ENCODE data around the gene NTRK2.

NTRK2 gene

GRCh38 chr9:84691634-84692033 lies 22.1 kb downstream of the NTRK2 start:
- H3K36me3 ChIP-seq (ENCODE audit: insufficient read depth, low read length): no peaks in the 10 kb centered on the region
- H3K27ac ChIP-seq (ENCODE audit: low read length): no peak overlapping the region
- TF ChIP-seq CTCF (IDR thresholded peaks at IDR 0.05; ENCODE audit: borderline replicate concordance, extremely low read depth, low read length, poor library complexity, severe bottlenecking) (no peak), EZH2 (IDR thresholded peaks at IDR 0.05; ENCODE audit: borderline replicate concordance, low read depth, low read length, severe bottlenecking) (no peak)
- no peaks in the 10 kb centered on the region for H3K9me3 ChIP-seq (ENCODE audit: insufficient read depth, low read length, severe bottlenecking)
- H3K9ac ChIP-seq (ENCODE audit: low read depth, low read length): no peak overlapping the region
- no peak overlapping the region for H3K4me3 ChIP-seq (ENCODE audit: low read depth in 1 of 2, low read length in 2 of 2)
- no peaks in the 10 kb centered on the region for H3K4me1 ChIP-seq (ENCODE audit: insufficient read depth, low read length)
- H2AFZ ChIP-seq (ENCODE audit: low read depth, low read length): no peak overlapping the region
- ATAC-seq (ENCODE audit: insufficient read depth, low read depth) (no peak), DNase-seq (no peak)
- no peaks in the 10 kb centered on the region for H4K20me1 ChIP-seq (ENCODE audit: insufficient read depth, low read length)
- peaks cover 6% of the 10 kb centered on the region for H3K27me3 ChIP-seq (ENCODE audit: insufficient read depth, low read length, poor library complexity)
- no peak overlapping the region for H3K4me2 ChIP-seq (ENCODE audit: insufficient read depth, low read length)
- H3K79me2 ChIP-seq (ENCODE audit: insufficient read depth, low read length): no peaks in the 10 kb centered on the region

GRCh38 chr9:84694248-84694647 lies 24.7 kb downstream of the NTRK2 start:
- no peaks in the 10 kb centered on the region for H3K4me1 ChIP-seq (ENCODE audit: insufficient read depth, low read length)
- H2AFZ ChIP-seq (ENCODE audit: low read depth, low read length): no peak overlapping the region
- no peaks in the 10 kb centered on the region; the same call in 1 of the 2 replicates for H4K20me1 ChIP-seq (ENCODE audit: insufficient read depth, low read length)
- H3K27ac ChIP-seq (ENCODE audit: low read length): no peak overlapping the region
- DNase-seq: no peak
- no peak for TF ChIP-seq CTCF (IDR thresholded peaks at IDR 0.05; ENCODE audit: borderline replicate concordance, extremely low read depth, low read length, poor library complexity, severe bottlenecking)
- no peak for TF ChIP-seq EZH2 (IDR thresholded peaks at IDR 0.05; ENCODE audit: borderline replicate concordance, low read depth, low read length, severe bottlenecking)
- no peaks in the 10 kb centered on the region for H3K27me3 ChIP-seq (ENCODE audit: insufficient read depth, low read length, poor library complexity)
- no peak overlapping the region for H3K4me2 ChIP-seq (ENCODE audit: insufficient read depth, low read length)
- H3K9me3 ChIP-seq (ENCODE audit: insufficient read depth, low read length, severe bottlenecking): no peaks in the 10 kb centered on the region
- ATAC-seq (ENCODE audit: insufficient read depth, low read depth): no peak; the same call in 2 of the 3 replicates
- H3K9ac ChIP-seq (ENCODE audit: low read depth, low read length): no peak overlapping the region
- no peaks in the 10 kb centered on the region for H3K79me2 ChIP-seq (ENCODE audit: insufficient read depth, low read length)
- no peak overlapping the region for H3K4me3 ChIP-seq (ENCODE audit: low read depth in 1 of 2, low read length in 2 of 2)
- no peaks in the 10 kb centered on the region for H3K36me3 ChIP-seq (ENCODE audit: insufficient read depth, low read length)

- H3K9ac ChIP-seq (ENCODE audit: low read depth, low read length): no peak overlapping the region
- no peaks in the 10 kb centered on the region for H3K36me3 ChIP-seq (ENCODE audit: insufficient read depth, low read length)
- H3K27me3 ChIP-seq (ENCODE audit: insufficient read depth, low read length, poor library complexity): no peaks in the 10 kb centered on the region
- no peak for TF ChIP-seq EZH2 (IDR thresholded peaks at IDR 0.05; ENCODE audit: borderline replicate concordance, low read depth, low read length, severe bottlenecking)
- no peak for TF ChIP-seq CTCF (IDR thresholded peaks at IDR 0.05; ENCODE audit: borderline replicate concordance, extremely low read depth, low read length, poor library complexity, severe bottlenecking)
- H4K20me1 ChIP-seq (ENCODE audit: insufficient read depth, low read length): no peaks in the 10 kb centered on the region; the same call in 1 of the 2 replicates
- no peak for DNase-seq
- H3K4me1 ChIP-seq (ENCODE audit: insufficient read depth, low read length): no peaks in the 10 kb centered on the region
- no peak overlapping the region for H3K27ac ChIP-seq (ENCODE audit: low read length)
- H3K4me2 ChIP-seq (ENCODE audit: insufficient read depth, low read length): no peak overlapping the region
- no peaks in the 10 kb centered on the region for H3K9me3 ChIP-seq (ENCODE audit: insufficient read depth, low read length, severe bottlenecking)
- no peak for ATAC-seq (ENCODE audit: insufficient read depth, low read depth)
- H3K4me3 ChIP-seq (ENCODE audit: low read depth in 1 of 2, low read length in 2 of 2): no peak overlapping the region
- H2AFZ ChIP-seq (ENCODE audit: low read depth, low read length): no peak overlapping the region
- no peaks in the 10 kb centered on the region for H3K79me2 ChIP-seq (ENCODE audit: insufficient read depth, low read length)
Observed at GRCh38 chr9:84697042-84697441, 27.5 kb downstream of the NTRK2 start.
